Type B pancreatic cell (in vitro differentiated cells): Measurements from ENCODE around the gene TMPRSS3. TPM values are rescaled to one million over a fixed set of nuclear protein-coding genes. Genes with fewer than 3 reads are reported as not detected.

Source experiments
- DNase-seq: peaks from one replicate; pipeline ENCODE4 v3.0.0; 2021; ENCODE audit warnings: mixed read lengths; ENCODE audit not compliant: unreplicated experiment; ENCODE audit errors: extremely low spot score
- H3K27ac Mint-ChIP-seq: 2 replicates; pipeline ENCODE4 v1.8.0; 2021; ENCODE audit warnings: mild to moderate bottlenecking, mixed read lengths
- H3K27me3 Mint-ChIP-seq: 2 replicates; pipeline ENCODE4 v1.8.0; 2021; ENCODE audit warnings: mixed read lengths
- H3K36me3 Mint-ChIP-seq: 2 replicates; pipeline ENCODE4 v1.8.0; 2021; ENCODE audit warnings: mixed read lengths
- H3K4me1 Mint-ChIP-seq: one replicate; pipeline ENCODE4 v1.8.0; 2021; ENCODE audit warnings: mixed read lengths; ENCODE audit not compliant: unreplicated experiment
- H3K4me3 Mint-ChIP-seq: 2 replicates; pipeline ENCODE4 v1.8.0; 2021; ENCODE audit warnings: mild to moderate bottlenecking, mixed read lengths
- H3K9me3 Mint-ChIP-seq: 2 replicates; pipeline ENCODE4 v1.8.0; 2021; ENCODE audit warnings: mixed read lengths
- CTCF ChIP-seq: fragments of 200-600 bp; sonication (generic); conservative IDR thresholded peaks from 2 replicates; pipeline ENCODE4 v1.5.0; 2021; ENCODE audit warnings: antibody characterized with exemption, mild to moderate bottlenecking
- total RNA-seq: library from RNA; stranded (reverse); gene quantifications from 2 replicates; pipeline ENCODE4 v1.2.1, GENCODE V29; 2021; ENCODE audit warnings: low replicate concordance

Gene TMPRSS3
- total RNA-seq, 1 donor from 2014 or later: 1.3 TPM

GRCh38 chr21:42426876-42427480, 31.1 kb upstream of the TMPRSS3 start:
- H3K9me3 Mint-ChIP-seq: no peaks in the 10 kb centered on the region
- DNase-seq: no peak
- no peaks in the 10 kb centered on the region for H3K4me1 Mint-ChIP-seq
- peaks cover 38% of the 10 kb centered on the region for H3K27me3 Mint-ChIP-seq
- no peak overlapping the region for H3K27ac Mint-ChIP-seq
- H3K4me3 Mint-ChIP-seq: no peak overlapping the region
- no peaks in the 10 kb centered on the region for H3K36me3 Mint-ChIP-seq
- no peak for TF ChIP-seq CTCF

GRCh38 chr21:42426424-42426823, 30.6 kb upstream of the TMPRSS3 start:
- H3K4me3 Mint-ChIP-seq: no peak overlapping the region
- no peaks in the 10 kb centered on the region for H3K4me1 Mint-ChIP-seq
- H3K36me3 Mint-ChIP-seq: no peaks in the 10 kb centered on the region
- peaks cover 41% of the 10 kb centered on the region for H3K27me3 Mint-ChIP-seq
- no peaks in the 10 kb centered on the region for H3K9me3 Mint-ChIP-seq
- no peak overlapping the region for H3K27ac Mint-ChIP-seq
- DNase-seq: no peak
- TF ChIP-seq CTCF: no peak

GRCh38 chr21:42425591-42425990, 29.7 kb upstream of the TMPRSS3 start:
- H3K36me3 Mint-ChIP-seq: no peaks in the 10 kb centered on the region
- no peak for TF ChIP-seq CTCF

GRCh38 chr21:42424914-42425541, 29.2 kb upstream of the TMPRSS3 start:
- Mint-ChIP-seq H3K27ac (no peak overlapping the region), H3K27me3 (peaks cover 44% of the 10 kb centered on the region), H3K4me1 (no peaks in the 10 kb centered on the region), H3K4me3 (no peak overlapping the region), H3K36me3 (no peaks in the 10 kb centered on the region), H3K9me3 (no peaks in the 10 kb centered on the region)
- DNase-seq: no peak
- TF ChIP-seq CTCF: no peak

More at GRCh38 chr21:42425591-42425990, 29.7 kb upstream of the TMPRSS3 start:
- no peaks in the 10 kb centered on the region for H3K9me3 Mint-ChIP-seq
- H3K4me1 Mint-ChIP-seq: no peaks in the 10 kb centered on the region
- no peak overlapping the region for H3K27ac Mint-ChIP-seq
- no peak overlapping the region for H3K4me3 Mint-ChIP-seq
- H3K27me3 Mint-ChIP-seq: peaks cover 41% of the 10 kb centered on the region
- no peak for DNase-seq

GRCh38 chr21:42423685-42424084, 27.8 kb upstream of the TMPRSS3 start:
- no peak overlapping the region for H3K4me3 Mint-ChIP-seq
- TF ChIP-seq CTCF: no peak
- no peak overlapping the region for H3K27ac Mint-ChIP-seq
- DNase-seq: no peak
- no peaks in the 10 kb centered on the region for H3K9me3 Mint-ChIP-seq
- no peaks in the 10 kb centered on the region for H3K4me1 Mint-ChIP-seq
- H3K27me3 Mint-ChIP-seq: peaks cover 38% of the 10 kb centered on the region
- H3K36me3 Mint-ChIP-seq: no peaks in the 10 kb centered on the region
